HG02943 (cell line): ENCODE measurements around the gene LIN7C.

ENCODE experiments used
- ATAC-seq: cut with Tn5 transposase; IDR thresholded peaks from one replicate; pipeline ENCODE4 v1.9.1; 2021; ENCODE audit warnings: mild to moderate bottlenecking, low read depth, moderate library complexity; ENCODE audit not compliant: unreplicated experiment

LIN7C gene

GRCh38 chr11:27471589-27472397 is 34.8 kb downstream of the LIN7C start:
- ATAC-seq, result peak; percentile 35

GRCh38 chr11:27470826-27471588 is 35.6 kb downstream of the LIN7C start:
- ATAC-seq, result no peak

- ATAC-seq, result no peak
Measured at GRCh38 chr11:27470166-27470565, 36.4 kb downstream of the LIN7C start.

GRCh38 chr11:27468995-27469695 is 37.4 kb downstream of the LIN7C start:
- no peak for ATAC-seq

- ATAC-seq, result no peak
Measured at GRCh38 chr11:27468209-27468994, 38.2 kb downstream of the LIN7C start.

- no peak for ATAC-seq
Measured at GRCh38 chr11:27467181-27467913, 39.2 kb downstream of the LIN7C start.

GRCh38 chr11:27466363-27466762 is 40.2 kb downstream of the LIN7C start:
- no peak for ATAC-seq

GRCh38 chr11:27465629-27466028 is 40.9 kb downstream of the LIN7C start:
- no peak for ATAC-seq

- ATAC-seq, result no peak
Measured at GRCh38 chr11:27464909-27465308, 41.7 kb downstream of the LIN7C start.

GRCh38 chr11:27464289-27464696 is 42.3 kb downstream of the LIN7C start:
- ATAC-seq, result no peak

- ATAC-seq, result no peak
Measured at GRCh38 chr11:27462543-27462942, 44.0 kb downstream of the LIN7C start.

- no peak for ATAC-seq
Measured at GRCh38 chr11:27460158-27460978, 46.2 kb downstream of the LIN7C start.

- ATAC-seq, result no peak
Measured at GRCh38 chr11:27459191-27459590, 47.4 kb downstream of the LIN7C start.

GRCh38 chr11:27458182-27458581 is 48.4 kb downstream of the LIN7C start:
- no peak for ATAC-seq

GRCh38 chr11:27456795-27457329 is 49.7 kb downstream of the LIN7C start:
- no peak for ATAC-seq

GRCh38 chr11:27456140-27456794 is 50.3 kb downstream of the LIN7C start:
- no peak for ATAC-seq

- no peak for ATAC-seq
Measured at GRCh38 chr11:27455667-27456066, 50.9 kb downstream of the LIN7C start.

- ATAC-seq, result no peak
Measured at GRCh38 chr11:27453701-27454100, 52.9 kb downstream of the LIN7C start.
